HepG2 (cell line): ENCODE results near the gene CYB5D1. TPM values are rescaled to one million over a fixed set of nuclear protein-coding genes. Genes with fewer than 3 reads are reported as not detected.

Experiments used
- DNMT3B ChIP-seq: conservative IDR thresholded peaks from 2 replicates; pipeline ENCODE4 v1.6.1; 2016; ENCODE audit warnings: missing biosample characterization, control low read depth
- GATAD2A ChIP-seq: IDR thresholded peaks from 2 replicates; pipeline ENCODE4 v1.6.1; 2016
- HNF4G ChIP-seq, 2 experiments: sonication (generic) in 1 of 2; formaldehyde crosslinking in 1 of 2; IDR thresholded peaks; 2 replicates each; pipeline versions ENCODE4 v1.4.0 to v1.6.1; 2011 to 2020; ENCODE audit warnings: borderline replicate concordance in 2 of 2, low read depth in 2 of 2, mild to moderate bottlenecking in 2 of 2, low read length in 1 of 2, missing genetic modification reagents in 1 of 2, moderate library complexity in 1 of 2
- KAT8 ChIP-seq: IDR thresholded peaks from 2 replicates; pipeline ENCODE4 v1.6.1; 2016; ENCODE audit warnings: missing genetic modification reagents, missing compliant biosample characterization
- KLF13 ChIP-seq: sonication (generic); formaldehyde crosslinking; IDR thresholded peaks from 2 replicates; pipeline ENCODE4 v1.4.0; 2020; ENCODE audit warnings: mild to moderate bottlenecking, missing genetic modification reagents
- LCORL ChIP-seq, 2 experiments: fragments of 450-650 bp in 1 of 2; sonication (generic) in 1 of 2; formaldehyde crosslinking in 1 of 2; IDR thresholded peaks; 2 replicates each; pipeline versions ENCODE4 v1.5.0 to v1.6.1; 2017 to 2020; ENCODE audit warnings: antibody characterized with exemption in 1 of 2, missing genetic modification reagents in 1 of 2
- MED1 ChIP-seq: sonication (generic); formaldehyde crosslinking; IDR thresholded peaks from 2 replicates; pipeline ENCODE4 v1.4.0; 2020; ENCODE audit warnings: missing genetic modification reagents
- NCOR1 ChIP-seq: fragments of 200-600 bp; sonication (generic); IDR thresholded peaks from 2 replicates; pipeline ENCODE4 v1.7.0; 2017; ENCODE audit warnings: antibody characterized with exemption, low read length, borderline replicate concordance
- NFKBIZ ChIP-seq: IDR thresholded peaks from 2 replicates; pipeline ENCODE4 v1.6.1; 2018; ENCODE audit warnings: missing genetic modification reagents, missing compliant biosample characterization
- RCOR2 ChIP-seq: IDR thresholded peaks from 2 replicates; pipeline ENCODE4 v1.6.1; 2016; ENCODE audit warnings: missing biosample characterization, missing genetic modification reagents
- RXRB ChIP-seq: IDR thresholded peaks from 2 replicates; pipeline ENCODE4 v1.6.1; 2016; ENCODE audit warnings: borderline replicate concordance, missing genetic modification reagents, missing compliant biosample characterization
- STAG1 ChIP-seq: sonication (generic); formaldehyde crosslinking; IDR thresholded peaks from 2 replicates; pipeline ENCODE4 v1.4.0; 2020; ENCODE audit warnings: missing genetic modification reagents
- TCF7 ChIP-seq: sonication (generic); IDR thresholded peaks from 2 replicates; pipeline ENCODE4 v1.6.1; 2016; ENCODE audit warnings: antibody characterized with exemption, low read depth
- ZNF33B ChIP-seq: sonication (generic); formaldehyde crosslinking; IDR thresholded peaks from 2 replicates; pipeline ENCODE4 v1.5.1; 2020; ENCODE audit warnings: mild to moderate bottlenecking, missing genetic modification reagents
- ZNF614 ChIP-seq: IDR thresholded peaks from 2 replicates; pipeline ENCODE4 v1.6.1; 2018; ENCODE audit warnings: missing biosample characterization, missing genetic modification reagents, inconsistent platforms, borderline replicate concordance
- polyA plus RNA-seq, 8 experiments: library from polyadenylated mRNA; depleted of rRNA in 3 of 8; stranded (reverse) in 7 of 8; unstranded in 1 of 8; fragments of >200 nt; fragmentation: Illumina TruSeq in 4 of 8; extraction: Trizol in 4 of 8; gene quantifications; 2 replicates each; pipeline versions ENCODE4 v1.2.1 to v1.2.3, GENCODE V29; 2011 to 2016; ENCODE audit warnings: low read depth in 4 of 8, missing spikeins in 1 of 8, mixed read lengths in 1 of 8; ENCODE audit not compliant: insufficient read depth in 1 of 8
- total RNA-seq, 5 experiments: library from RNA; depleted of rRNA; stranded (reverse); fragments of >200 nt; fragmentation: Illumina TruSeq; extraction: Trizol; gene quantifications; 2 replicates each; pipeline ENCODE4 v1.2.3, GENCODE V29; 2016; ENCODE audit warnings: low read depth in 1 of 5
- TF ChIP-seq, protein P1 (sequence below), 2 experiments: sonication (generic) in 1 of 2; formaldehyde crosslinking in 1 of 2; IDR thresholded peaks; 2 replicates each; pipeline versions ENCODE4 v1.4.0 to v1.6.1; 2018 to 2020; ENCODE audit warnings: missing genetic modification reagents in 2 of 2, borderline replicate concordance in 1 of 2, low read depth in 1 of 2, mild to moderate bottlenecking in 1 of 2, missing biosample characterization in 1 of 2
- TF ChIP-seq, protein P2 (sequence below): sonication (generic); formaldehyde crosslinking; IDR thresholded peaks from 2 replicates; pipeline ENCODE4 v1.4.0; 2020; ENCODE audit warnings: missing genetic modification reagents, borderline replicate concordance
- TF ChIP-seq, protein P3 (sequence below): sonication (generic); formaldehyde crosslinking; conservative IDR thresholded peaks from 2 replicates; pipeline ENCODE4 v1.4.0; 2020; ENCODE audit warnings: mild to moderate bottlenecking, missing genetic modification reagents, moderate library complexity
- TF ChIP-seq, protein P4 (sequence below): IDR thresholded peaks from 2 replicates; pipeline ENCODE4 v1.6.1; 2016; ENCODE audit warnings: low read depth, control low read depth

The CYB5D1 gene
- total and polyA plus RNA-seq, 2 of the 13 experiments (the other 11 are each of a cell fraction or from before 2014, with no cell fraction given) = 8.9 to 17.0 TPM

DNA sequence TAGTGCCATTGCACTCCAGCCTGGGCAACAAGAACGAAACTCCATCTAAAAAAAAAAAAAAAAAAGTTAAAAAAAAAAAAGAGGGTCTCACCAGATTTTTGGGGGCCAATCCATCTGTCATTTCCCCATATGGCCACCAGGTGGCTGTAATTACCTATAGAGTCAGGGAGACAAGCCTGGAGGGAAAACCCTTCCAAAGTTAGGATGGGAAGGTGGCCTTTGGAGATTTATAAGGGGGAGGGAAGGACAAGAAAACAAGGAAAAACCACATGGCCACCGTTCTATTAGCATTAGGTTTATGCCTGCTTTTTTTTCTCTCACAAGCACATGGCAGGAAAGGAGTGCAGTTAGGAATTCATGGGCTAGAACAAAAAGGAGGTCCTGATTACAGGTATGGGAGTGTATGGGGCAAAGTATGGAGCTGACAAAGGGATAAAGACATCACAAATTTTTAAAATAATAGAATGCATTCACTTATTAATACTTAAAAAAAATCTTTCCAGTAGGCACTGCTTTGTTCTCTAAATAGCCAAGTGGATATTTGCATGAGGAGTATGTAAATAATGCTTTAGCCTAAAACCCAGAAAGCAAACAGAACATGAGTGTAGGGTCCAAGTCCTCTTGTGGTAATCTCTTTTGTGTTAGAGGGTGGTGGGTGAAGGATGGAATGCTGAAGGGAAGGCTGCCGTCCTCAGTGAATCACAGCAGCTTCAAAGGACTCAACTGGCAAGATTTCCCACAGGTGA, 5.1 kb downstream of the CYB5D1 start (continued):
- TF ChIP-seq RCOR2 (CRISPR knock-in tag) (0 out of 2 replicates have a peak, but pooled peaks have one; percentile 37), ZNF33B (CRISPR knock-in tag) (no peak), NFKBIZ (CRISPR knock-in tag) (0 out of 2 replicates have a peak, but pooled peaks have one; percentile 23), STAG1 (CRISPR knock-in tag) (peak; percentile 76), TCF7 (peak; percentile 78), LCORL (IDR thresholded peaks at IDR 0.05) (peak; percentile 80), LCORL (CRISPR knock-in tag; IDR thresholded peaks at IDR 0.05) (peak; percentile 84; the same call in 1 of the 2 replicates), HNF4G (IDR thresholded peaks at IDR 0.05; ENCODE audit: borderline replicate concordance, low read depth, low read length) (peak; percentile 68), HNF4G (CRISPR knock-in tag; IDR thresholded peaks at IDR 0.05; ENCODE audit: borderline replicate concordance, low read depth) (no peak), MED1 (0 out of 2 replicates have a peak, but pooled peaks have one; percentile 4), KLF13 (CRISPR knock-in tag) (no peak), GATAD2A (CRISPR knock-in tag) (peak; percentile 65), DNMT3B (0 out of 2 replicates have a peak, but pooled peaks have one; percentile 33), NCOR1 (peak; percentile 54; the same call in 1 of the 2 replicates), RXRB (CRISPR knock-in tag) (peak; percentile 54; the same call in 1 of the 2 replicates), KAT8 (CRISPR knock-in tag) (0 out of 2 replicates have a peak, but pooled peaks have one; percentile 21), ZNF614 (no peak)
- TF ChIP-seq, protein P1, sequence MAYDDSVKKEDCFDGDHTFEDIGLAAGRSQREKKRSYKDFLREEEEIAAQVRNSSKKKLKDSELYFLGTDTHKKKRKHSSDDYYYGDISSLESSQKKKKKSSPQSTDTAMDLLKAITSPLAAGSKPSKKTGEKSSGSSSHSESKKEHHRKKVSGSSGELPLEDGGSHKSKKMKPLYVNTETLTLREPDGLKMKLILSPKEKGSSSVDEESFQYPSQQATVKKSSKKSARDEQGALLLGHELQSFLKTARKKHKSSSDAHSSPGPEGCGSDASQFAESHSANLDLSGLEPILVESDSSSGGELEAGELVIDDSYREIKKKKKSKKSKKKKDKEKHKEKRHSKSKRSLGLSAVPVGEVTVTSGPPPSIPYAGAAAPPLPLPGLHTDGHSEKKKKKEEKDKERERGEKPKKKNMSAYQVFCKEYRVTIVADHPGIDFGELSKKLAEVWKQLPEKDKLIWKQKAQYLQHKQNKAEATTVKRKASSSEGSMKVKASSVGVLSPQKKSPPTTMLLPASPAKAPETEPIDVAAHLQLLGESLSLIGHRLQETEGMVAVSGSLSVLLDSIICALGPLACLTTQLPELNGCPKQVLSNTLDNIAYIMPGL (CRISPR knock-in tag; IDR thresholded peaks at IDR 0.05; ENCODE audit: borderline replicate concordance in 1 of 2, low read depth in 1 of 2) = 0 out of 4 replicates have a peak, but pooled peaks of 1 of the 2 experiments have one; percentile 24
- TF ChIP-seq, protein P2, sequence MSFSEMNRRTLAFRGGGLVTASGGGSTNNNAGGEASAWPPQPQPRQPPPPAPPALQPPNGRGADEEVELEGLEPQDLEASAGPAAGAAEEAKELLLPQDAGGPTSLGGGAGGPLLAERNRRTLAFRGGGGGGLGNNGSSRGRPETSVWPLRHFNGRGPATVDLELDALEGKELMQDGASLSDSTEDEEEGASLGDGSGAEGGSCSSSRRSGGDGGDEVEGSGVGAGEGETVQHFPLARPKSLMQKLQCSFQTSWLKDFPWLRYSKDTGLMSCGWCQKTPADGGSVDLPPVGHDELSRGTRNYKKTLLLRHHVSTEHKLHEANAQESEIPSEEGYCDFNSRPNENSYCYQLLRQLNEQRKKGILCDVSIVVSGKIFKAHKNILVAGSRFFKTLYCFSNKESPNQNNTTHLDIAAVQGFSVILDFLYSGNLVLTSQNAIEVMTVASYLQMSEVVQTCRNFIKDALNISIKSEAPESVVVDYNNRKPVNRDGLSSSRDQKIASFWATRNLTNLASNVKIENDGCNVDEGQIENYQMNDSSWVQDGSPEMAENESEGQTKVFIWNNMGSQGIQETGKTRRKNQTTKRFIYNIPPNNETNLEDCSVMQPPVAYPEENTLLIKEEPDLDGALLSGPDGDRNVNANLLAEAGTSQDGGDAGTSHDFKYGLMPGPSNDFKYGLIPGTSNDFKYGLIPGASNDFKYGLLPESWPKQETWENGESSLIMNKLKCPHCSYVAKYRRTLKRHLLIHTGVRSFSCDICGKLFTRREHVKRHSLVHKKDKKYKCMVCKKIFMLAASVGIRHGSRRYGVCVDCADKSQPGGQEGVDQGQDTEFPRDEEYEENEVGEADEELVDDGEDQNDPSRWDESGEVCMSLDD (CRISPR knock-in tag) = no peak
- TF ChIP-seq, protein P3, sequence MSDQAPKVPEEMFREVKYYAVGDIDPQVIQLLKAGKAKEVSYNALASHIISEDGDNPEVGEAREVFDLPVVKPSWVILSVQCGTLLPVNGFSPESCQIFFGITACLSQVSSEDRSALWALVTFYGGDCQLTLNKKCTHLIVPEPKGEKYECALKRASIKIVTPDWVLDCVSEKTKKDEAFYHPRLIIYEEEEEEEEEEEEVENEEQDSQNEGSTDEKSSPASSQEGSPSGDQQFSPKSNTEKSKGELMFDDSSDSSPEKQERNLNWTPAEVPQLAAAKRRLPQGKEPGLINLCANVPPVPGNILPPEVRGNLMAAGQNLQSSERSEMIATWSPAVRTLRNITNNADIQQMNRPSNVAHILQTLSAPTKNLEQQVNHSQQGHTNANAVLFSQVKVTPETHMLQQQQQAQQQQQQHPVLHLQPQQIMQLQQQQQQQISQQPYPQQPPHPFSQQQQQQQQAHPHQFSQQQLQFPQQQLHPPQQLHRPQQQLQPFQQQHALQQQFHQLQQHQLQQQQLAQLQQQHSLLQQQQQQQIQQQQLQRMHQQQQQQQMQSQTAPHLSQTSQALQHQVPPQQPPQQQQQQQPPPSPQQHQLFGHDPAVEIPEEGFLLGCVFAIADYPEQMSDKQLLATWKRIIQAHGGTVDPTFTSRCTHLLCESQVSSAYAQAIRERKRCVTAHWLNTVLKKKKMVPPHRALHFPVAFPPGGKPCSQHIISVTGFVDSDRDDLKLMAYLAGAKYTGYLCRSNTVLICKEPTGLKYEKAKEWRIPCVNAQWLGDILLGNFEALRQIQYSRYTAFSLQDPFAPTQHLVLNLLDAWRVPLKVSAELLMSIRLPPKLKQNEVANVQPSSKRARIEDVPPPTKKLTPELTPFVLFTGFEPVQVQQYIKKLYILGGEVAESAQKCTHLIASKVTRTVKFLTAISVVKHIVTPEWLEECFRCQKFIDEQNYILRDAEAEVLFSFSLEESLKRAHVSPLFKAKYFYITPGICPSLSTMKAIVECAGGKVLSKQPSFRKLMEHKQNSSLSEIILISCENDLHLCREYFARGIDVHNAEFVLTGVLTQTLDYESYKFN (CRISPR knock-in tag) = peak; percentile 92
- TF ChIP-seq, protein P4, sequence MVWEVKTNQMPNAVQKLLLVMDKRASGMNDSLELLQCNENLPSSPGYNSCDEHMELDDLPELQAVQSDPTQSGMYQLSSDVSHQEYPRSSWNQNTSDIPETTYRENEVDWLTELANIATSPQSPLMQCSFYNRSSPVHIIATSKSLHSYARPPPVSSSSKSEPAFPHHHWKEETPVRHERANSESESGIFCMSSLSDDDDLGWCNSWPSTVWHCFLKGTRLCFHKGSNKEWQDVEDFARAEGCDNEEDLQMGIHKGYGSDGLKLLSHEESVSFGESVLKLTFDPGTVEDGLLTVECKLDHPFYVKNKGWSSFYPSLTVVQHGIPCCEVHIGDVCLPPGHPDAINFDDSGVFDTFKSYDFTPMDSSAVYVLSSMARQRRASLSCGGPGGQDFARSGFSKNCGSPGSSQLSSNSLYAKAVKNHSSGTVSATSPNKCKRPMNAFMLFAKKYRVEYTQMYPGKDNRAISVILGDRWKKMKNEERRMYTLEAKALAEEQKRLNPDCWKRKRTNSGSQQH = no peak
